ENCODE measurements around the gene JTB. TPM values are rescaled to one million over a fixed set of nuclear protein-coding genes. Genes with fewer than 3 reads are reported as not detected.
A peak's percentile ranks its signal among the peaks of the same experiment; 100 is the strongest.

The JTB gene
- total and polyA plus RNA-seq, 2 experiments from 2014 or later, result 183 to 242 TPM

DNA sequence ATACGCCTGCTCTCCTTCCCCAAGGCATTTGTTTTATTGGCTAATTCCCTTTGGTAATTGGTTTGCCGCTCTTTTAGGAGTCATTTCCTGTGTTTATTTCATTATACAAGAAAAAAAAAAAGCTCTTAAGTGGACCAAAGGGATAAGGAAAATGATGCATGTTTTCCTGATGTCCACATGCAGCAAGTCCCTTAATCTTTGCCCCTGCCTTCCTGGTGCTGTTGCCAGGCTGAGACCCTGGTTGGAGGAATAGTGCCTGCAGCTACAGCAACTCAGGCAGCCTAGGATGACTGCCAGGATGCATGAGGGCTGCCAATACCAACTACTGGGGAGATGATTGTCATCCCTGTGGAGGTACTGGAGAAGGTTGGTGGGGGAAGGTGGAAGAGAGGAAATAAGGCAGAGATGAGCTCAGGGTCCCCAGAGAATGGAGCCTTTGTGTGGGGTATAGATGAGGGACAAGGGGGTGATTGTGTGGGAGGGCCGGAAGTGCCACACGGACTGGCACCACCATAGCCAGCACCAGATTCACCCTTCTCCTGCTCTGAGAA is 48.6 kb downstream of the JTB start:
- Histone ChIP-seq H4K20me1 (ENCODE audit: insufficient read depth) (no peaks in the 10 kb centered on the region), H3K27ac (no peak overlapping the region), H3K9me2 (ENCODE audit: insufficient read depth) (no peaks in the 10 kb centered on the region), H2AFZ (no peak overlapping the region), H3K9me3 (ENCODE audit: low read depth) (no peaks in the 10 kb centered on the region), H3K4me1 (ENCODE audit: insufficient read depth) (peaks cover 13% of the 10 kb centered on the region), H3K79me2 (ENCODE audit: insufficient read depth) (no peaks in the 10 kb centered on the region), H3K27me3 (replicated peaks; ENCODE audit: insufficient read depth) (no peaks in the 10 kb centered on the region), H3K4me2 (ENCODE audit: unreplicated experiment) (no peak overlapping the region), H3F3A (ENCODE audit: insufficient read depth) (peaks cover 17% of the 10 kb centered on the region), H3K36me3 (ENCODE audit: low read depth) (no peaks in the 10 kb centered on the region), H3K4me3 (no peak overlapping the region), H3K9ac (no peak overlapping the region)
- peak; percentile 39 for DNase-seq
- 42 to 49% methylated on average over 4 of the region's 4 CpGs for WGBS, 2 experiments (ENCODE audit: low coverage in 1 of 2, low lambda C conversion rate in 2 of 2, missing lambda C conversion rate in 2 of 2)
- in situ Hi-C loops (cut with MboI), result no loop called here
- TF ChIP-seq EZH2phosphoT487 (IDR thresholded peaks at IDR 0.05; ENCODE audit: insufficient read depth, low read depth), result no peak
- no peak for TF ChIP-seq EZH2 (IDR thresholded peaks at IDR 0.05; ENCODE audit: insufficient read depth, poor library complexity, severe bottlenecking)

DNA sequence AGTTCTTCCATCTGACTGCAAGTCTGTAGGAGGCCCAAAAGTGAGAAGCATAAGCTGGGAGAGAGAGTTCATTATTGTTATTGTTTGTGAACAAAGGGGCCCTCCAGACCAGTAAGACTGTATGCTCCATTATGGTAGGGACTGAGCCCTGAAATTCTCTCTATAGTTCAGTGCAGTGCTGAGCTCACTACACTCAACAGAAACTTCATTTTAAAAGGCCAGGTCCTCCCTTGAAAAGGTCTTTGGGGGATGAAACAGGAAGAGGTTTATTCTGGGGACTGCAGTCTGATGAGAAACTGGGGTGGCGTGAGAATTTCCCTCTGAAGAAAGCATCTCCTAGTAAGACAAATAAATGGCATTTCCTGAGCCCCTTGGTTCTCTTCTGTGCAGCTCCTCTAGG is 49.2 kb downstream of the JTB start:
- in situ Hi-C loops (cut with MboI), result no loop called here
- Histone ChIP-seq H3K27ac (no peak overlapping the region), H3K4me2 (ENCODE audit: unreplicated experiment) (no peak overlapping the region), H2AFZ (no peak overlapping the region), H3K9me2 (ENCODE audit: insufficient read depth) (no peaks in the 10 kb centered on the region), H3K9me3 (ENCODE audit: low read depth) (no peaks in the 10 kb centered on the region), H3K9ac (no peak overlapping the region), H3K4me1 (ENCODE audit: insufficient read depth) (peaks cover 17% of the 10 kb centered on the region), H3F3A (ENCODE audit: insufficient read depth) (peaks cover 23% of the 10 kb centered on the region), H3K79me2 (ENCODE audit: insufficient read depth) (no peaks in the 10 kb centered on the region), H3K36me3 (ENCODE audit: low read depth) (no peaks in the 10 kb centered on the region), H4K20me1 (ENCODE audit: insufficient read depth) (no peaks in the 10 kb centered on the region), H3K27me3 (replicated peaks; ENCODE audit: insufficient read depth) (no peaks in the 10 kb centered on the region), H3K4me3 (no peak overlapping the region)
- TF ChIP-seq EZH2 (IDR thresholded peaks at IDR 0.05; ENCODE audit: insufficient read depth, poor library complexity, severe bottlenecking) (no peak), EZH2phosphoT487 (IDR thresholded peaks at IDR 0.05; ENCODE audit: insufficient read depth, low read depth) (no peak)
- 65 to 73% methylated on average over 1 of the region's 1 CpG for WGBS, 2 experiments (ENCODE audit: low coverage in 1 of 2, low lambda C conversion rate in 2 of 2, missing lambda C conversion rate in 2 of 2)
- DNase-seq, result no peak

DNA sequence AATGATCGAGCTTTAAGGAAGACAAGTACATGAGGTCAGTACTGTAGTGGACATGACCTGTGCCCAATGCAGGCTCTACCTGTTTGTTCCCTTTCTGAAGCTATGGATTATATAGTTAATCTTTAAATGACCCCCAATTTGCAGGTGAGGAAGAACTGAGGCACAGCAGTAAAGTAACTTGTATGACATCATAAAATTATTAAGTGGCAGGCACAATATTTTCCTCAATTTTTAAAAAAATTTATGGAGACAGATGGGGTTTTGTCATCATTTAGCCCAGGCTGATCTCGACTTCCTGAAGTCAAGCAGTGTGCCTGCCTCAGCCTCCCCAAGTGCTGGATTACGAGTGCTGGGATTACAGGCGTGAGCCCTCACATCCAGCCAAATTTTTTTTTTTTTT is 51.1 kb downstream of the JTB start:
- 73 to 75% methylated on average over 4 of the region's 4 CpGs for WGBS, 2 experiments (ENCODE audit: low coverage in 1 of 2, low lambda C conversion rate in 2 of 2, missing lambda C conversion rate in 2 of 2)
- Histone ChIP-seq H3K4me3 (no peak overlapping the region), H3K27ac (no peak overlapping the region), H3K9me3 (ENCODE audit: low read depth) (no peaks in the 10 kb centered on the region), H2AFZ (no peak overlapping the region), H3K4me1 (ENCODE audit: insufficient read depth) (peaks cover 18% of the 10 kb centered on the region), H3K27me3 (replicated peaks; ENCODE audit: insufficient read depth) (no peaks in the 10 kb centered on the region), H3K79me2 (ENCODE audit: insufficient read depth) (peaks cover 9% of the 10 kb centered on the region), H4K20me1 (ENCODE audit: insufficient read depth) (peaks cover 1% of the 10 kb centered on the region; the same call in 1 of the 2 replicates), H3F3A (ENCODE audit: insufficient read depth) (peaks cover 33% of the 10 kb centered on the region), H3K4me2 (ENCODE audit: unreplicated experiment) (no peak overlapping the region), H3K9ac (no peak overlapping the region), H3K9me2 (ENCODE audit: insufficient read depth) (no peaks in the 10 kb centered on the region), H3K36me3 (ENCODE audit: low read depth) (no peaks in the 10 kb centered on the region)
- in situ Hi-C loops (cut with MboI), result no loop called here
- TF ChIP-seq EZH2 (IDR thresholded peaks at IDR 0.05; ENCODE audit: insufficient read depth, poor library complexity, severe bottlenecking), result no peak
- no peak for TF ChIP-seq EZH2phosphoT487 (IDR thresholded peaks at IDR 0.05; ENCODE audit: insufficient read depth, low read depth)
- DNase-seq, result no peak

Small RNAs within 50 kb of the gene (microRNA-seq; reads per million reads assigned to microRNA genes)
- gene MIR6737 (ENCODE audit: borderline number of aligned reads), result not detected

Small RNAs within 50 kb of the gene (small RNA-seq; reads per million reads assigned to genes)
- not detected for gene MIR6737 (ENCODE audit: low read depth, low replicate concordance)

Other genes with a start within 250 kb of the JTB start
- gene INTS3, start 249.6 kb downstream of the JTB start, total RNA-seq (2014; rRNA removed; shearing (Covaris generic)), result 40.2 and 41.5 TPM in 2 replicates
- 17.3 and 19.9 TPM in 2 replicates for gene INTS3, start 249.6 kb downstream of the JTB start, polyA plus RNA-seq (2016; fragmentation: Nextera tagmentation; extraction: Ambion mirVana)
- 8.8 and 11.4 TPM in 2 replicates for gene SLC27A3, start 202.3 kb downstream of the JTB start, total RNA-seq (2014; rRNA removed; shearing (Covaris generic))
- gene SLC27A3, start 202.3 kb downstream of the JTB start, polyA plus RNA-seq (2016; fragmentation: Nextera tagmentation; extraction: Ambion mirVana), result 5.6 and 9.2 TPM in 2 replicates
- 3.9 and 4.3 TPM in 2 replicates for gene GATAD2B, start 54.7 kb downstream of the JTB start, total RNA-seq (2014; rRNA removed; shearing (Covaris generic))
- 3.2 and 3.3 TPM in 2 replicates for gene GATAD2B, start 54.7 kb downstream of the JTB start, polyA plus RNA-seq (2016; fragmentation: Nextera tagmentation; extraction: Ambion mirVana)
- 3.9 and 17.5 TPM in 2 replicates for gene DENND4B, start 31.0 kb downstream of the JTB start, total RNA-seq (2014; rRNA removed; shearing (Covaris generic))
- gene DENND4B, start 31.0 kb downstream of the JTB start, polyA plus RNA-seq (2016; fragmentation: Nextera tagmentation; extraction: Ambion mirVana), result 4.0 and 6.1 TPM in 2 replicates
- gene CRTC2, start 19.1 kb downstream of the JTB start, total RNA-seq (2014; rRNA removed; shearing (Covaris generic)), result 3.7 and 7.5 TPM in 2 replicates
- gene CRTC2, start 19.1 kb downstream of the JTB start, polyA plus RNA-seq (2016; fragmentation: Nextera tagmentation; extraction: Ambion mirVana), result 16.7 and 21.0 TPM in 2 replicates
- 120 and 141 TPM in 2 replicates for gene SLC39A1, start 14.1 kb downstream of the JTB start, total RNA-seq (2014; rRNA removed; shearing (Covaris generic))
- 91.9 and 93.1 TPM in 2 replicates for gene SLC39A1, start 14.1 kb downstream of the JTB start, polyA plus RNA-seq (2016; fragmentation: Nextera tagmentation; extraction: Ambion mirVana)
- gene CREB3L4, start 9.8 kb downstream of the JTB start, total RNA-seq (2014; rRNA removed; shearing (Covaris generic)), result 4.3 and 11.1 TPM in 2 replicates
- gene CREB3L4, start 9.8 kb downstream of the JTB start, polyA plus RNA-seq (2016; fragmentation: Nextera tagmentation; extraction: Ambion mirVana), result 3.6 and 4.4 TPM in 2 replicates
- 29.5 and 33.1 TPM in 2 replicates for gene RAB13, start 8.7 kb upstream of the JTB start, total RNA-seq (2014; rRNA removed; shearing (Covaris generic))
- 137 and 142 TPM in 2 replicates for gene RAB13, start 8.7 kb upstream of the JTB start, polyA plus RNA-seq (2016; fragmentation: Nextera tagmentation; extraction: Ambion mirVana)
- 1,144 and 1,614 TPM in 2 replicates for gene RPS27, start 13.1 kb upstream of the JTB start, total RNA-seq (2014; rRNA removed; shearing (Covaris generic))
- gene RPS27, start 13.1 kb upstream of the JTB start, polyA plus RNA-seq (2016; fragmentation: Nextera tagmentation; extraction: Ambion mirVana), result 1,497 and 1,552 TPM in 2 replicates
- 0.11 TPM in 1 of 2 replicates, not detected in the other for gene NUP210L, start 177.4 kb upstream of the JTB start, total RNA-seq (2014; rRNA removed; shearing (Covaris generic))
- gene NUP210L, start 177.4 kb upstream of the JTB start, polyA plus RNA-seq (2016; fragmentation: Nextera tagmentation; extraction: Ambion mirVana), result not detected in 2 replicates
- 578 and 599 TPM in 2 replicates for gene TPM3, start 214.4 kb upstream of the JTB start, total RNA-seq (2014; rRNA removed; shearing (Covaris generic))
- 557 and 570 TPM in 2 replicates for gene TPM3, start 214.4 kb upstream of the JTB start, polyA plus RNA-seq (2016; fragmentation: Nextera tagmentation; extraction: Ambion mirVana)
- not detected in 2 replicates for gene CFAP141, start 228.7 kb upstream of the JTB start, total RNA-seq (2014; rRNA removed; shearing (Covaris generic))
- gene CFAP141, start 228.7 kb upstream of the JTB start, polyA plus RNA-seq (2016; fragmentation: Nextera tagmentation; extraction: Ambion mirVana), result not detected in 2 replicates
- gene UBAP2L, start 243.3 kb upstream of the JTB start, total RNA-seq (2014; rRNA removed; shearing (Covaris generic)), result 73.0 and 90.5 TPM in 2 replicates
- 132 and 133 TPM in 2 replicates for gene UBAP2L, start 243.3 kb upstream of the JTB start, polyA plus RNA-seq (2016; fragmentation: Nextera tagmentation; extraction: Ambion mirVana)

Data from GM23248 (cell line).